T-cell (primary cell): ENCODE data around the gene DUSP22. TPM values are rescaled to one million over a fixed set of nuclear protein-coding genes. Genes with fewer than 3 reads are reported as not detected.

Source experiments
- ATAC-seq, 4 experiments: fragments of 200-7000 bp in 3 of 4; fragments of 150-1000 bp in 1 of 4; cut with Tn5 transposase; replicated peaks in 1 of 4; 1 replicate in 3 of 4; 2 replicates in 1 of 4; pipeline ENCODE4 v1.10.0; 2021; ENCODE audit warnings: moderate library complexity in 3 of 4, mild to moderate bottlenecking in 2 of 4, moderate number of reproducible peaks in 1 of 4
- CTCF ChIA-PET, 2 donors: fragments of 300-600 bp; sonication (Branson Sonifier 250); formaldehyde crosslinking; loops; one replicate each; lab custom pipeline; 2022; ENCODE audit warnings: antibody characterized with exemption in 2 of 2; lab: Charles Lee
- POLR2A ChIA-PET, 2 donors: fragments of 300-600 bp; sonication (Branson Sonifier 250); formaldehyde crosslinking; loops; one replicate each; lab custom pipeline; 2022; ENCODE audit warnings: antibody characterized with exemption in 2 of 2; lab: Charles Lee
- DNase-seq, 35 experiments: peaks; one replicate each; pipeline versions ENCODE4 v3.0.0 to v3.0.0-alpha.2; 2013 to 2023
- H3K27ac ChIP-seq: one replicate; pipeline ENCODE4 v1.5.1; 2013; ENCODE audit warnings: low read length
- H3K27me3 ChIP-seq, 2 experiments: replicated peaks in 1 of 2; 1 replicate in 1 of 2; 2 replicates in 1 of 2; pipeline versions ENCODE4 v1.6.1 to v1.7.0; 2013; ENCODE audit warnings: low read length in 1 of 2, mixed read lengths in 1 of 2; ENCODE audit not compliant: control insufficient read depth in 2 of 2, insufficient read depth in 2 of 2; ENCODE audit errors: extremely low read depth in 1 of 2
- H3K36me3 ChIP-seq, 2 donors: 1 replicate in 1 of 2; 2 replicates in 1 of 2; pipeline versions ENCODE4 v1.6.1 to v1.7.0; 2013; ENCODE audit warnings: low read length in 1 of 2; ENCODE audit not compliant: control insufficient read depth in 2 of 2, insufficient read depth in 1 of 2; ENCODE audit errors: extremely low read depth in 1 of 2
- H3K4me1 ChIP-seq, 2 experiments: 1 replicate in 1 of 2; 2 replicates in 1 of 2; pipeline versions ENCODE4 v1.6.1 to v1.7.0; 2013; ENCODE audit warnings: low read length in 2 of 2, mixed read lengths in 1 of 2; ENCODE audit not compliant: insufficient read depth in 2 of 2, control insufficient read depth in 1 of 2; ENCODE audit errors: extremely low read depth in 1 of 2
- H3K4me3 ChIP-seq, 2 donors: 1 replicate in 1 of 2; 2 replicates in 1 of 2; pipeline versions ENCODE4 v1.5.1 to v1.7.0; 2013; ENCODE audit warnings: mild to moderate bottlenecking in 2 of 2, low read length in 1 of 2, moderate library complexity in 1 of 2; ENCODE audit not compliant: control insufficient read depth in 1 of 2; ENCODE audit errors: extremely low read depth in 1 of 2
- H3K9me3 ChIP-seq: 2 replicates; pipeline ENCODE4 v1.7.0; 2013
- H3K27ac Mint-ChIP-seq, 2 donors: one replicate each; pipeline ENCODE4 v1.8.0; 2020 to 2021; ENCODE audit warnings: mild to moderate bottlenecking in 2 of 2, mixed read lengths in 2 of 2
- H3K27me3 Mint-ChIP-seq, 2 donors: one replicate each; pipeline ENCODE4 v1.8.0; 2021 to 2022; ENCODE audit warnings: mixed read lengths in 2 of 2
- H3K36me3 Mint-ChIP-seq: one replicate; pipeline ENCODE4 v1.8.0; 2021; ENCODE audit warnings: mixed read lengths
- H3K4me1 Mint-ChIP-seq, 3 donors: one replicate each; pipeline ENCODE4 v1.8.0; 2020 to 2022; ENCODE audit warnings: mixed read lengths in 3 of 3, mild to moderate bottlenecking in 1 of 3
- H3K4me3 Mint-ChIP-seq, 3 donors: one replicate each; pipeline ENCODE4 v1.8.0; 2020 to 2022; ENCODE audit warnings: mild to moderate bottlenecking in 3 of 3, mixed read lengths in 3 of 3, moderate library complexity in 3 of 3
- H3K9me3 Mint-ChIP-seq, 3 donors: one replicate each; pipeline ENCODE4 v1.8.0; 2020 to 2022; ENCODE audit warnings: mixed read lengths in 3 of 3
- WGBS: methylation state at CpG from one replicate; pipeline ENCODE4 v1.1.5; 2013; ENCODE audit warnings: missing lambda C conversion rate; ENCODE audit not compliant: insufficient coverage; 5-methylcytosine and 5-hydroxymethylcytosine counted together
- total RNA-seq, 35 experiments: library from RNA in 6 of 35; stranded (reverse) in 6 of 35; fragments of 120-200 nt in 1 of 35; gene quantifications; one replicate each; pipeline versions ENCODE4 v1.2.1 to v1.2.4 and lab custom pipeline; 2013 to 2026

Gene DUSP22
- total RNA-seq, 5 donors from 2014 or later (not counting 1 experiment from before 2014, with no cell fraction given): 32.0 to 52.4 (median 42.1) TPM

DNA sequence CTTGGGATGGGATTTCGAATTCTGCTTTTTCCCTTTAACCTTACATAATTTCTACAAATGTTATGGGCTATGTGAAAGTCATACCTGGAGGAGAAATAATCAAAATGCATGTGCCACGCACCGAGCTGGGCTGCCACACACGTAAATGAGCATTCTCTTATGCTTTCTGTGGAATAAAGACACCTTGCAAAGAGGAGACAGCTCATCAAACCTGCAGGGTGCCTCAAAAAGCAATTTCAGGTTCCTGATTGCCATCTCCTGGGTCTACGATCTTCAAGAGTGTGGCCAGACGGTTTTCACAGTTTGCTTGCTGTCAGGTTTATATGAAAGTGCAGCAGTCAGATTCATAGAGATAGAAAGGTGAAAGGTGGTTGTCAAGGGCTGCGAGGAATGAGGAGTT is 36.6 kb downstream of the DUSP22 start:
- Mint-ChIP-seq H3K4me3 (no peak overlapping the region), H3K36me3 (peaks cover 4% of the 10 kb centered on the region), H3K27me3 (no peaks in the 10 kb centered on the region), H3K4me1 (peaks cover 0 to 7% (median 0%) of the 10 kb centered on the region in 3 donors), H3K27ac (no peak overlapping the region), H3K9me3 (no peaks in the 10 kb centered on the region)
- ChIA-PET CTCF (no interaction called here), POLR2A (no interaction called here)
- H3K27ac ChIP-seq: no peak overlapping the region
- no peaks in the 10 kb centered on the region for H3K36me3 ChIP-seq
- DNase-seq (no peak), ATAC-seq (no peak)
- peaks cover 0 to 3% of the 10 kb centered on the region in 2 experiments for H3K27me3 ChIP-seq
- H3K4me1 ChIP-seq: peaks cover 0 to 3% of the 10 kb centered on the region in 2 experiments
- no peak overlapping the region for H3K4me3 ChIP-seq
- 82% methylated on average over 6 of the region's 7 CpGs for WGBS
- H3K9me3 ChIP-seq: no peaks in the 10 kb centered on the region

DNA sequence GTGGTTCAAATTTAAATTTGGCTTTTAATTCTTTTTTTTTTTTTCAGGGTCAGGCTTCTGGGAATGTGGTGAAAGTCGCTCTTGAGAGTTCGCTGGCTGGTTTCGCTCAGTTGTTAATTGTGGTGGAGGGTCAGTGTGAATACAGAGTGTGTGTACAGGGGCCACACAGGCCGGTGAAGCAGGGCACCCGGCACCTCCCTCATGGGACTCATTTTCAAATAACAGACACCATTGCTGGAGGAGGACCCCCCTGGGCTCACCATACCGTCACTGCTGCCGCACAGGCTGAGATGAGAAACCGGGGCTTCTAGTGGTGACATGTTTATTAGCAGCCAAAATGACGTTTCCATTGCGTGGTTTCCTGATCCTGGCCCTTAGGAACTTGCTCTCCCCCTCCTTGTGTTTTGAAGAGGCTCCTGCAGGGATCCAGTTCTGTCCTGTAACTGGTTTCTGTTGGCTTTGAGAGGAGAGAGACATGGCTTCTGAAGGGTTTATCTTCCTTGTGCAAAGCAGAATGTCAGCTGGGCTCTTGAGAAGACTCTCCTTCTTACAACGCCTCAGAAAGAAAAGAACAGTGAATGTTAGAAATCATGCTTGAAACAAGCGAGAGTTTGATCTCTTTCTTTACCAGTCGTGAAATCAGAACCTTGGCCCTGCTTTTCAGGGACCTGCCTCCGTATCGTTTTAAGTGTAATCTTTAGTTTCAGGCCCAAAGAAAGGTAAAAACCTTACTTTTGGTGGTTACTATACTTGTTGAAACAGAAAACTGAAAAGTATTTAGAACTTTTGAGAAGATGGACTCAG is 37.8 kb downstream of the DUSP22 start:
- DNase-seq (no peak), ATAC-seq (peak in 1 of 4 experiments; percentile 12)
- Histone ChIP-seq H3K27ac (no peak overlapping the region), H3K4me3 (no peak overlapping the region), H3K9me3 (no peaks in the 10 kb centered on the region), H3K4me1 (peaks cover 0 to 3% of the 10 kb centered on the region in 2 experiments), H3K27me3 (peaks cover 0 to 3% of the 10 kb centered on the region in 2 experiments), H3K36me3 (no peaks in the 10 kb centered on the region)
- Mint-ChIP-seq H3K36me3 (peaks cover 4% of the 10 kb centered on the region), H3K27me3 (no peaks in the 10 kb centered on the region), H3K27ac (no peak overlapping the region), H3K4me3 (no peak overlapping the region), H3K4me1 (peaks cover 0 to 7% (median 0%) of the 10 kb centered on the region in 3 donors), H3K9me3 (no peaks in the 10 kb centered on the region)
- CTCF ChIA-PET: interaction anchor here in 1 of 2 donors (0.6 kb wide), 1 partner anchor 103 kb away, joined by 4 read pairs; no protein-coding TSS in a partner anchor
- POLR2A ChIA-PET: no interaction called here
- 79% methylated on average over 12 of the region's 15 CpGs for WGBS

DNA sequence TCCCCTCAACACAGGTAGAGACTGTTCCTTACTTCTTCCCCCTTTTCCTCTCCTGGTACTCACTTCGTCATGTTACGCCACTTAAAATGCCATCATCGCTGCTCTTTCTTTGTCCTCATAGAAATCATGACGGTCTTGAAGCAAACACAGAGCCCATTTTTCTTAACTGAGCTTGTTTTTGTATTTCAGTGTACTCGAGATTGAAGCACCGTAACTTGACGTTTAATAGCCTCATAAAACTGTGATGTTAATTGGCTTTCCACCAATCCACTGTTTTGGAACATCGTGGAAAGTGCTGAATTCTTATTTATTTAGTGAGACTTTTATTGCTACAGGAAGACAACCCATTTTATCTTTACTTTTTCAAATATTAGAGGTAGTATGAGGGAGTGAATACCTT is 38.7 kb downstream of the DUSP22 start:
- Histone ChIP-seq H3K4me1 (peaks cover 0 to 3% of the 10 kb centered on the region in 2 experiments), H3K27me3 (peaks cover 0 to 3% of the 10 kb centered on the region in 2 experiments), H3K4me3 (no peak overlapping the region), H3K36me3 (no peaks in the 10 kb centered on the region), H3K9me3 (no peaks in the 10 kb centered on the region), H3K27ac (no peak overlapping the region)
- ChIA-PET POLR2A (no interaction called here), CTCF (no interaction called here)
- DNase-seq: no peak
- Mint-ChIP-seq H3K27ac (no peak overlapping the region), H3K4me3 (no peak overlapping the region), H3K9me3 (no peaks in the 10 kb centered on the region), H3K36me3 (peaks cover 4% of the 10 kb centered on the region), H3K4me1 (peaks cover 3 to 12% (median 3%) of the 10 kb centered on the region in 3 donors), H3K27me3 (no peaks in the 10 kb centered on the region)
- WGBS: 83% methylated on average over 5 of the region's 8 CpGs
- no peak for ATAC-seq

DNA sequence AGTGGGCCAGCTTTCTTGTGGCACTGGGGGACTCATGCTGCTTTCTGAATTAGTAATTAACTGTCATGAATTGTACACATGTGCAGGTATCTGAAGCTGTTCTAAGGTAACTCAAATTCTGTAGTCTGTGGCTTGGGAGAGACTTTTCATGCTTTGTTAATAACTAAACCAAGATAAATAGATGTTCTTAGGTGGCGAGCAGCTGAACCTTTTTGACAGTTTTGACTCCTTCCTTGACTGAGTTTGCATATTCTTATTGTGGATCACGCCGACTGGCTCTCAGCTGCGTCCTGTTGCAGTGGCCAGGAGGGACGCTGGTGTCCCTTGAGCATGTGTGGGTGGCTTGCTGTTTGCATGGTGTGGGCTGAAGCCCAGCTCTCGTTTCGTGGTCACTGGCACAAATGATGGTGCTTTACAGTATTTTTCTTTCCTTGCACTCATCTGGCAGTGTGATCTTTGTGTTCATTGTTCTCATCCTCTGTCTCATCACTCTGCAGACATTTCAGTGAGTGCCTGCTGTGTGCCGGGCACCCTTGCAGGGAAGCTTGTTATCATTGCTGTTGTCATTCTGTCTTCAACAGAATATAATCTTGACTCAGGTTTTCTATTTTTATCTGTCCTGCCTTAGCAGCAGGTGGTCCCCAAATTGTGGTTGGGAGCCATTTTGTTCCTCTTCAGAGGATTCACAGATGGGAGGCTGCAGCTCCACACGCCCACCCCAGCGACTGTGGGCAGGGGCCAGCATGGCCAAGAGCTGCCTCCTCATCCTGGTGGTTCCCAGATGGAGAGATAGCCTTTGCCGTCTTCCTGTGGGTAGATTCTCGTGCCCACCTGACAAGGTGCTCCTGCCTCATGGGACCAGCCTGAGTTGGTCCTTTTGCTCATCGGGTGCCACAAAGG is 39.6 kb downstream of the DUSP22 start:
- Histone ChIP-seq H3K9me3 (no peaks in the 10 kb centered on the region), H3K4me3 (no peak overlapping the region), H3K27ac (no peak overlapping the region), H3K36me3 (no peaks in the 10 kb centered on the region), H3K27me3 (peaks cover 0 to 3% of the 10 kb centered on the region in 2 experiments), H3K4me1 (peaks cover 6 to 11% of the 10 kb centered on the region in 2 experiments)
- no peak for DNase-seq
- Mint-ChIP-seq H3K4me3 (no peak overlapping the region), H3K36me3 (no peaks in the 10 kb centered on the region), H3K27me3 (no peaks in the 10 kb centered on the region), H3K9me3 (no peaks in the 10 kb centered on the region), H3K27ac (no peak overlapping the region), H3K4me1 (peaks cover 12 to 21% (median 12%) of the 10 kb centered on the region in 3 donors)
- CTCF ChIA-PET: interaction anchor here in 1 of 2 donors (0.7 kb wide), 1 partner anchor 61 kb away, joined by 5 read pairs; no protein-coding TSS in a partner anchor
- 75% methylated on average over 13 of the region's 13 CpGs for WGBS
- POLR2A ChIA-PET: interaction anchor here in 1 of 2 donors (0.6 kb wide), 1 partner anchor 9 kb away, joined by 3 read pairs; no protein-coding TSS in a partner anchor
- ATAC-seq: no peak

DNA sequence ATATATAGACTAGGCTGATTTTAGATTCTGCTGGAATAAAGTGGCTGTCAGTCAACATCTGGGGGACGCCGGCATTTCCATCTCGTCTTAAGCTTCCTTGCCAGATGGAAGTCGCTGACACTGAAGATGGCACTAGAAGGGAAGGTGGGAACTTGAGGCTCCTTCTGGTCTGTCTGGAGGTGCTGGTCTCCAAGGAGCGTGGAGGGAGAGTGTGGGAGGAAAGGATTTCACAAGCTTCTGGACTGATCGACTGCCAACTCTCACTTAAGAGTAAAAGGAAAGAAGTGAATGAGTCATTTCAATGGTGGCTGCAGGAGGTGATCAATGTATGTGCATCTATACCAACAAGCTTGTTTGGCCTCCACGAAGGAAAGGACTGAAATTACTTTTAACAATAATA is 40.4 kb downstream of the DUSP22 start:
- H3K4me3 ChIP-seq: no peak overlapping the region
- H3K27ac ChIP-seq: no peak overlapping the region
- CTCF ChIA-PET: interaction anchor here in 1 of 2 donors (0.7 kb wide), 1 partner anchor 62 kb away, joined by 5 read pairs; no protein-coding TSS in a partner anchor
- WGBS: 77% methylated on average over 6 of the region's 7 CpGs
- ATAC-seq (no peak), DNase-seq (no peak)
- no peak overlapping the region for H3K27ac Mint-ChIP-seq
- no peaks in the 10 kb centered on the region for H3K27me3 Mint-ChIP-seq
- POLR2A ChIA-PET: interaction anchor here in 1 of 2 donors (0.6 kb wide), 1 partner anchor 10 kb away, joined by 3 read pairs; no protein-coding TSS in a partner anchor
- no peaks in the 10 kb centered on the region for H3K9me3 Mint-ChIP-seq
- H3K36me3 ChIP-seq: no peaks in the 10 kb centered on the region
- no peaks in the 10 kb centered on the region for H3K36me3 Mint-ChIP-seq
- H3K4me1 ChIP-seq: peaks cover 14 to 17% of the 10 kb centered on the region in 2 experiments
- H3K4me3 Mint-ChIP-seq: no peak overlapping the region
- no peaks in the 10 kb centered on the region for H3K9me3 ChIP-seq
- no peaks in the 10 kb centered on the region for H3K27me3 ChIP-seq
- H3K4me1 Mint-ChIP-seq: peaks cover 20 to 23% (median 20%) of the 10 kb centered on the region in 3 donors
